GM12891 (cell line): ENCODE results near the gene TBX5.

Experiments used
- DNase-seq: peaks from one replicate; pipeline ENCODE4 v3.0.0; 2011; ENCODE audit warnings: low spot score; ENCODE audit not compliant: insufficient read length
- FAIRE-seq: peaks from 2 replicates; lab custom pipeline; 2011; peaks lifted over from hg19 to GRCh38; lab: Jason Lieb, UNC
- PAX5 ChIP-seq: IDR thresholded peaks from 2 replicates; pipeline ENCODE4 v1.6.1; 2011; ENCODE audit warnings: low read length, moderate library complexity, mild to moderate bottlenecking; ENCODE audit not compliant: insufficient read depth, severe bottlenecking
- POLR2A ChIP-seq: IDR thresholded peaks from 2 replicates; pipeline ENCODE4 v1.6.1; 2011; ENCODE audit warnings: low read depth, low read length, control low read depth
- POLR2AphosphoS5 ChIP-seq: IDR thresholded peaks from 2 replicates; pipeline ENCODE4 v1.6.1; 2011; ENCODE audit warnings: low read depth, low read length, control low read depth
- POU2F2 ChIP-seq: IDR thresholded peaks from 2 replicates; pipeline ENCODE4 v1.6.1; 2011; ENCODE audit warnings: low read depth, mild to moderate bottlenecking, control low read depth, low read length, moderate library complexity
- SPI1 ChIP-seq: IDR thresholded peaks from 2 replicates; pipeline ENCODE4 v1.6.1; 2011; ENCODE audit warnings: low read depth, low read length, control low read depth
- TAF1 ChIP-seq: IDR thresholded peaks from 2 replicates; pipeline ENCODE4 v1.6.1; 2011; ENCODE audit warnings: low read depth, low read length, control low read depth

Gene TBX5

DNA sequence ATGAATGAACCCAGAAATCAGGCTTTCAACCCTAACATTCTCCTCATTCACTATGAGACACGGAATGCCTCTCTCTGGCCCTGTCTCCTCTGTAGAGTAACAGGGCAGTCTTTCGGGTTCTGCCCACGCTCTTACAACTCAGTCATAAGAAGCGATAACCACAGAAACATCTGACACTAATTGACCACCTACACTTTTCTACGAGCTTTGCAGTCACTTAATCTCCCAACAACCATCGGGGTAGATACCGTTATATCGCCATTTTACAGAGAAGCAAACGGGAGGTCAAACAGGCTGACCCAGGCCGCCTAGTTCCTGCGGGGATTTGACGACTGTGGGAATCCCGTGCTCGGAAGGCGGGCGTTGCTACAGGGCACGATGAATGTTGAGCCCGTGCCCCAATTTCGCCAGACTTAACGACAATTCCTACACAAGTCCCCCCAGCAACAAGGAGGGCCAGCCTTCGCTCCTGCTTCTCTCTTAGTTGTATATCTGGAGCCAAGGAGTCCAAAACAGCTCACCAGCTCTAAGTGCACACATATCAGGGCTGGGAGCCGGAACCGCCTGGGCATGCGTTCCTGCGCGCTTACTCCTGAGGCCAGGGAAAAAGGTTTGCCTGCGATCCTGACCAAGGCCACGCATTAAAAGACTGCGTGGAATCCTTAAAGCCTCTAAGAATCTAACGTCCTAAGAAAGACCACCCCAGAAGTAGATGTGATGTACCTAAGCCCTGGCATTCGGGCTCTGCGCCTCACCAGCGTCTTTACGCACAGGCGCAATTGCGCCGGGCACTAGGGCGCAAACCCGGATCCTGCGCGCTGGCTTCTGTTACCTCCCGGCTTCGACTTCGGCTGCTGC, 38.7 kb upstream of the TBX5 start:
- no peak for DNase-seq

DNA sequence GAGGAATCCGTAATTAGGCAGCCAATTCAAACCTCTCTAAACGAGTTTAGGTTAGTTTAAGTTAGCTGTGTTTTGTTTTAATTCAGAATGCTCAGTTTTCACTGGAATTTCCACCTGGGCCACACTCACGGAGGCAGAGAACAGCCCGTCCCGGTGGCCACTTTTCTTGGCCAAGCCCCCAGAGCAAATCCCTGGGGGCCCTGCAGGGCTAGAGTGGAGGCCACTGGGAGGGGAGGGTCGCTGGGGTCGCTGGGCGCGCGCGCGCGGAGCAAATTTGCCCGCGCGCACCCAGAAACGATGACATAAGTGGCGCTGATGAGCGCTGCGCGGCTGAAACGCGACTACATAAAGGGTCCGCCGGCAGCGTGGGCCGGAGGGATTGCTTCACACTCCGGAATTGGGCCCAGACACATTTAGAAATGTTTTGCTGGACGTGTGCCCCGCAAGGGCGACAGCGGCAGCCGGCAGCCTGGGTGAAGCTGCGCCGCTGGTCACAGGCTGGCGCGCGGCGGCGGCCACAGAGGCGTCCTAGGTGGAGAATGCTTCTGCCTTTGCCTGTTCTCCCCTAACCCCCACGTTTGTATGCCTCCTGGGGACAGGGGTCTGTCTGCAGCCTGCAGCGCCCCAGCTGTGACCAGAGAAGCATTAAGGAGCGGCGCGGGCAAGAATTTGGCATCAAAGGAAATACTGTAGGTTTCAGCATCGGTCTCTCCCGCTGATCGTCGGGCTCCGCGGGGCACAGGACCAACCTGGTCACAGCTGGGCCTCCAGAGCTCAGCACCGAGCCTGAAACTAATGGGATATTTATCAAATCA, 37.9 kb upstream of the TBX5 start:
- no peak for TF ChIP-seq TAF1
- DNase-seq (no peak), FAIRE-seq (no peak)

More for the DNA sequence above, 38.7 kb upstream of the TBX5 start:
- no peak for TF ChIP-seq TAF1
- no peak for FAIRE-seq

DNA sequence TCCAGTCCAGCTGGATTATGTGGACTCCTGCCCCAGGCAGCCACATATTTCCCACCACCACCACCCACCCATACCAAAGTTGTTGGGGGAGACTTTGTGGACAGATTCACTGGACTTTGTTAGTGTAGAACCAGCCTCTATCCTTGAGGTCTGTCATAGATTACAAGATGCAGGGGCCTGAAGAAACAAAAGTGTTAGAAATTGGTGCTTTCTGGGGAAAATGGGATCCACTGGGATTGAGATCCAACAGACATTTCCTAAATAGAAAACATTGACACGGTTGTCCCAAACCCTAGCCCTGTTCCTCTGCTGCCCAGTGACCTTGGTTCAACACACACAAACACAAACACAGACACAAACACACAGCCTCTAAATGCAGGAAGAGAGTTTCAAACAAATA, 36.6 kb upstream of the TBX5 start:
- TF ChIP-seq POU2F2 (no peak), SPI1 (no peak), POLR2A (no peak), TAF1 (no peak)
- no peak for FAIRE-seq
- no peak for DNase-seq

DNA sequence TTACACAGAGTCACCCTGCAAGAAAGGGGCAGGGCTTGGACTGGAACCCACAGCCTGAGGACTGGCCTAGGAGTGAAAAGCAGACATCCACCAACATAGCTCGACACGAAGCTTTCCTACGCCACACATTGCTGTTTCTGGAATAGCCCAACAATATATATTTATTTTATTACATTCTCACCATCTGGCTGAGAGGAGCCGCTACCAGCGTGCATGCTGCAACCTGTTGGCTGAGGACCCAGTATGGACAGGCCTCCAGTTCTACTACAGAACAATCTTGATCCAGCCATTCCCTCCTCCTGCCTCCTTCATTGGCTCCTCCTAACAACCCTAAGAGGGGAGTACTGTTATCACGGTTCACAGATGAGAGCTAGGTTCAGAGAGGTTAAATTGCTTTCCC, 35.6 kb upstream of the TBX5 start:
- TF ChIP-seq POU2F2 (no peak), SPI1 (no peak), PAX5 (no peak), TAF1 (no peak)
- DNase-seq = no peak
- FAIRE-seq = no peak

DNA sequence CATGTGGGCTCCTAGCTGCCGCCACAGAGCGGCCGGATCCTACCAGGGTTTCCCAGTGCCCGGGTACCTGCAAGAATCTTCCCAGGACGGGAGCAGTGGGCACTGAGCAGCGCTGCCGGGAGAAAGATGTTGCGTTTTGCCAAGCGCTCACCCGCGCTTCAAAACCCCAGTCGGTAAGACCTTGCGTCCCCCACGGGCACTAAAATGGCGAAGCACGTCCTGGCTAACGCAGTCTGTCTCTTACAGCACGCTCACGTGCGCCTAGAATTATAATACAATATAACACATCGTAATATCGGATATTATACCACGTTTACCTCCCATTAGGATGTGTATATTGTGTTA, 35.1 kb upstream of the TBX5 start:
- DNase-seq (no peak), FAIRE-seq (no peak)
- TF ChIP-seq TAF1 = no peak
- TF ChIP-seq SPI1 = no peak
- no peak for TF ChIP-seq PAX5
- no peak for TF ChIP-seq POLR2A
- no peak for TF ChIP-seq POLR2AphosphoS5
- TF ChIP-seq POU2F2 = no peak

DNA sequence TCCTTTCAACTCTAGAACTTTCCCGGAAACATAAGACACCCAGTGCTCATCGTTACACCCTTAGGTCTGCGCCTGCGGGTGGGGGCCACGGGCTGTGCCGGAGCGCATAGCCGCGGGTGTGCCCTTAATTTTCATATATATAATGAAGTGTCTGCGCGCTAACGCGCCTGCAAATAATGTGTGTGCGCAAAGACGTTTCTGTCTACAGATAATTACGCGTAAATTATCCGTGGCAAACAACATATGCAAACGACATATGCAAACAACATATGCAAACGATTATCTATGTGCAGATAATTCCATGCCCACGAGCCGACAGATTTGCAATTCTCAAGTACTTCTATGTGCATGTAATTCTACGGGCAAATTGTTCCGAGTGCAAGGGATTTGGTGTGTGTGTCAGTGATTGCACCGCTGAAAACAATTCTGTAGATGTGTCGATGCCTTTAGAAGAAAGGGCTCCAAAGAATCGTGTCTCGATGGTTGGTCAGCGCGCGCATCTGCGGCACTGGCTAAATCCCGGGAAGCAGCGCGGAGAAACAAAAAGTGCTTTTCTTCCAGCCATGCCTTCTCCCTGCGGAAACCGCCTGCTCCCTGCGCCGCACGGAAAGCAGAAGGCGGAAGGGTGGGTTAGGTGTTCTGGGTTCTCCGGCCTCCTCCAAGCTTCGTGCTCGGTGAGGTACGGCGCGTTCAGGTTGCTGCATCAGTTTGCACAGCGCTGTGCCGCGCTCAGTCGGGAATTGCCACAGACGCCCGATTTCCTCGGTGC, 34.5 kb upstream of the TBX5 start:
- TF ChIP-seq POLR2AphosphoS5 (no peak), POLR2A (no peak), TAF1 (no peak), POU2F2 (no peak), PAX5 (no peak), SPI1 (no peak)
- no peak for DNase-seq
- no peak for FAIRE-seq

DNA sequence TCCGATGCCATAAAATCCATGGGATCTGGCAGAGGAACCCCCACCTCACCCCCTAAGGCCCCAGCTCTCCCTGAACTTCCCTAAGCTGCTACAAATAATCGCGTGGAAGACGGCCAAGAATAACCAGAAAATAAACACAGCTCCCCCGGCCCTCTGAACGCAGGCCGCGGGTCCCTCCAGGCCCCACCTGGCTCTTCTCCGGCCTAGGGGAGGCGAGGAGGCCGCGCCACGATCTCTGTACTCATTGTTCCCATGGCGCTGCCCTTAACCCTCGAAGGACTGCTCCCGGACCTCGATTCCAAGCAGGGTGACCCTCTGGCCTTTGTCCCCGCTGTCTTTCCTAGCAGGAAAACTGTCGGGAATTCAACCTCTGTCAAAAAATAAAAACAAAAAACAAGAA, 33.9 kb upstream of the TBX5 start:
- FAIRE-seq = no peak
- DNase-seq = no peak
- TF ChIP-seq SPI1 = no peak
- TF ChIP-seq PAX5 = no peak
- TF ChIP-seq POLR2AphosphoS5 = no peak
- no peak for TF ChIP-seq POLR2A
- no peak for TF ChIP-seq POU2F2
- TF ChIP-seq TAF1 = no peak

DNA sequence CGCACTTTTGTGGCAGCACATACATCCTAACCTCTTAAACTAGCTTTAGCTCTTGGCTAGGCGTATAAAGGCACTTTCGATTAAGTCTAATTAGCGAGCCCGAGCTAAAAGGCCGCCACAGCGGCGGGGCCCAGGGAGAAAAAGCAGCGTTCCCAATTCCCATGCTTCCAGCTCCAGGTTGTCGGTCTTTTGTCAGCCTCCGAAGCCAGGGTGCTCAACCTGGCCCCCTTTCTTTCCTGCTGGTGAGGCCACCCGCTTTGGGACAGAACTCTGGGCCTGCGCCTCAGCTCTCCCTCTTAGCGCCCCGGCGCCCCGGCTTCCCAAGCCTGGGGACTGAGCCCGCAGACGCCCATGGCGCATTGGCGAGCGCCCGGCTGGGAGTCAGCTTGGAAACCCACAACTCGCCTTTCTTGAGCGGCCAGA, 33.3 kb upstream of the TBX5 start:
- FAIRE-seq = no peak
- no peak for TF ChIP-seq POLR2AphosphoS5
- TF ChIP-seq POLR2A = no peak
- no peak for TF ChIP-seq POU2F2
- no peak for TF ChIP-seq SPI1
- no peak for TF ChIP-seq PAX5
- TF ChIP-seq TAF1 = no peak

DNA sequence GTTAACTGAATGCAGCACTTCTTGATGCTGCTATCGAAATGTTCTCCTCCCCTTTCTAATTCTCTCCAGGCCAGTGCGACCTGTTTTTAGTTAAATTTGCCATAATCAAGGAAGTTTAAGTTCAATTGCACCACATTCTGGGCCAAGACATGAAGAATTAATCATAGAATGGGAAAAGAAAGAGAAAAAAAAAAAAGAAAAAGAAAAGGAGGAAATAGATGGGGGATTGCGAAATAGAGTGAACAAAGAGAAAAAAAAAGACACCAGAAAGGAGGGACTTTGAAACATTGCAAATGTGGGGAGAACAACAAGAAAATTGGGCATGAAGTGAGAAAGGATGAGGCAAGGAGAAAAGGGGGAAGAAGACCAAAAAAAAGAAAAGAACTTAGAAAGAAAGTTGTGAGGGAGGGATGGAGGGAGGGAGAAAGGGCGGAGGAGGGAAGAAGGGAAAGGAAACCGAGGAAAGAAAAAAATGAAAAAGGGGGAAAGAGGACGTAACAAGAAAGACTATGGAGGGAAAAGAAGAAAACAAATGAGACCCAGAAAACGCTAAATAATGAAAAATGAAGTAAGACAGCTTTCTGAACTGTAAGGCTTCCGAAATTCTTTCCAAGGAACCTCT, 32.8 kb upstream of the TBX5 start:
- DNase-seq = no peak
- FAIRE-seq = no peak
- no peak for TF ChIP-seq POU2F2
- no peak for TF ChIP-seq TAF1
- no peak for TF ChIP-seq POLR2A
- no peak for TF ChIP-seq POLR2AphosphoS5
- no peak for TF ChIP-seq PAX5
- TF ChIP-seq SPI1 = no peak

More for the DNA sequence above, 33.3 kb upstream of the TBX5 start:
- no peak for DNase-seq

DNA sequence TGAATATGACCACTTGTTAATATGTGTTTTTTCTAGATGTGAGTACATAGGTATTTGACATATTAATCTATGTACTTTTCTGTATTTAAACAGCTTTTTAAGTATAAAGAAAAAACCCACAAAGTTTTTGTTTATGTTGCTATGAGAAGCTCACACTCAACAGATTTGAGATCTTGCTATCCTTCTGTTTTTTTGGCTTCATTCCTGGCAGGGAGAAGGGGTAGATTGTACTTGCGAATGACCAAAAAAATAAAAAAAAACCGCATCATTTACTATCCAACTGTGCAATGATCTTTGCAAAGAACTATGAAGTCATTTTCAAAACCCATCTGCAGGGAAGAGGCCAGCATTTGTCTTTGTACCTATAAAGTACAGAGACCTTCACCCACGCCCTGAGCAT, 28.4 kb upstream of the TBX5 start:
- TF ChIP-seq POLR2A = no peak
- TF ChIP-seq PAX5 = no peak
- no peak for TF ChIP-seq POLR2AphosphoS5
- no peak for TF ChIP-seq TAF1
- TF ChIP-seq POU2F2 = no peak
- no peak for TF ChIP-seq SPI1
- no peak for DNase-seq
- no peak for FAIRE-seq
